CD4-positive, alpha-beta memory T cell (primary cell): ENCODE measurements around the gene STK38. TPM values are rescaled to one million over a fixed set of nuclear protein-coding genes. Genes with fewer than 3 reads are reported as not detected.

Experiments used
- CTCF ChIA-PET: fragments of 350-600 bp; sonication (Branson Sonifier 250); formaldehyde crosslinking; loops from one replicate; lab custom pipeline; 2021; ENCODE audit warnings: inconsistent platforms; ENCODE audit not compliant: partially characterized antibody; lab: Charles Lee
- POLR2A ChIA-PET: fragments of 350-600 bp; sonication (Branson Sonifier 250); formaldehyde crosslinking; loops from one replicate; lab custom pipeline; 2021; ENCODE audit not compliant: partially characterized antibody; lab: Charles Lee
- DNase-seq, 5 donors: peaks; one replicate each; pipeline versions ENCODE4 v3.0.0 to v3.0.0-alpha.2; 2020 to 2022; ENCODE audit warnings: mixed read lengths in 1 of 5
- H3K27ac ChIP-seq: one replicate; pipeline ENCODE4 v1.7.0; 2013; ENCODE audit warnings: low read depth, low read length
- H3K27me3 ChIP-seq: 2 replicates; pipeline ENCODE4 v1.7.0; 2013; ENCODE audit warnings: mild to moderate bottlenecking, low read length, moderate library complexity; ENCODE audit not compliant: insufficient read depth
- H3K36me3 ChIP-seq: 2 replicates; pipeline ENCODE4 v1.7.0; 2013; ENCODE audit warnings: mild to moderate bottlenecking, low read length, moderate library complexity; ENCODE audit not compliant: insufficient read depth
- H3K4me1 ChIP-seq: 2 replicates; pipeline ENCODE4 v1.7.0; 2013; ENCODE audit warnings: mild to moderate bottlenecking, low read length, moderate library complexity; ENCODE audit not compliant: insufficient read depth
- H3K4me3 ChIP-seq, 2 donors: one replicate each; pipeline ENCODE4 v1.7.0; 2013; ENCODE audit warnings: low read length in 2 of 2, mild to moderate bottlenecking in 1 of 2
- H3K9me3 ChIP-seq, 2 donors: one replicate each; pipeline ENCODE4 v1.7.0; 2013; ENCODE audit warnings: low read length in 2 of 2, control low read depth in 1 of 2; ENCODE audit not compliant: control insufficient read depth in 1 of 2
- H3K27ac Mint-ChIP-seq, 7 donors: one replicate each; pipeline ENCODE4 v1.8.0; 2020 to 2021; ENCODE audit warnings: mixed read lengths in 7 of 7, mild to moderate bottlenecking in 6 of 7, inconsistent platforms in 3 of 7, moderate library complexity in 3 of 7
- H3K27me3 Mint-ChIP-seq, 2 donors: one replicate each; pipeline ENCODE4 v1.8.0; 2020 to 2021; ENCODE audit warnings: mixed read lengths in 2 of 2
- H3K36me3 Mint-ChIP-seq, 2 donors: one replicate each; pipeline ENCODE4 v1.8.0; 2020 to 2021; ENCODE audit warnings: mixed read lengths in 2 of 2, inconsistent platforms in 1 of 2, mild to moderate bottlenecking in 1 of 2
- H3K4me1 Mint-ChIP-seq, 4 donors: one replicate each; pipeline ENCODE4 v1.8.0; 2020 to 2021; ENCODE audit warnings: mixed read lengths in 4 of 4, mild to moderate bottlenecking in 1 of 4
- H3K4me3 Mint-ChIP-seq, 8 donors: one replicate each; pipeline ENCODE4 v1.8.0; 2020 to 2021; ENCODE audit warnings: mixed read lengths in 8 of 8, mild to moderate bottlenecking in 7 of 8, moderate library complexity in 6 of 8, inconsistent platforms in 3 of 8
- H3K9me3 Mint-ChIP-seq, 8 donors: one replicate each; pipeline ENCODE4 v1.8.0; 2020 to 2021; ENCODE audit warnings: mixed read lengths in 8 of 8, mild to moderate bottlenecking in 5 of 8, inconsistent platforms in 3 of 8, moderate library complexity in 1 of 8
- intact Hi-C: fragments of 100-400 bp; cut with micrococcal nuclease; formaldehyde crosslinking; loops from one replicate; pipeline ENCODE4 v1.15.1; 2023
- polyA plus RNA-seq, 2 donors: library from polyadenylated mRNA; unstranded; fragments of 300-500 nt; fragmentation: Illumina TruSeq; gene quantifications; one replicate each; pipeline ENCODE4 v1.2.3, GENCODE V29; 2021
- total RNA-seq, 2 experiments: library from RNA; stranded (reverse); gene quantifications; one replicate each; pipeline ENCODE4 v1.2.3, GENCODE V29; 2021

Gene STK38
- total and polyA plus RNA-seq, 4 experiments from 2014 or later = 54.3 to 190 (median 155) TPM

GRCh38 chr6:36570264-36570663, 23.0 kb upstream of the STK38 start:
- Histone ChIP-seq H3K27me3 (no peaks in the 10 kb centered on the region), H3K4me3 (no peak overlapping the region), H3K4me1 (no peaks in the 10 kb centered on the region), H3K9me3 (no peaks in the 10 kb centered on the region), H3K27ac (no peak overlapping the region), H3K36me3 (no peaks in the 10 kb centered on the region)
- Mint-ChIP-seq H3K9me3 (no peaks in the 10 kb centered on the region), H3K36me3 (no peaks in the 10 kb centered on the region), H3K27ac (no peak overlapping the region), H3K27me3 (no peaks in the 10 kb centered on the region), H3K4me1 (no peaks in the 10 kb centered on the region), H3K4me3 (no peak overlapping the region)
- CTCF ChIA-PET = interaction anchor here (1.3 kb wide), 1 partner anchor 9 kb away, joined by 4 read pairs; no protein-coding TSS in a partner anchor
- intact Hi-C loops = no loop called here
- POLR2A ChIA-PET = no interaction called here
- no peak for DNase-seq

- ChIA-PET POLR2A (interaction anchor here (1.2 kb wide), 1 partner anchor 27 kb away, joined by 3 read pairs; the partner anchor contains the start of gene SRSF3), CTCF (no interaction called here)
- H3K27ac Mint-ChIP-seq = no peak overlapping the region
- H3K4me3 Mint-ChIP-seq = no peak overlapping the region
- no peaks in the 10 kb centered on the region for H3K36me3 Mint-ChIP-seq
- DNase-seq = no peak
- no peaks in the 10 kb centered on the region for H3K9me3 ChIP-seq
- no peaks in the 10 kb centered on the region for H3K4me1 Mint-ChIP-seq
- H3K4me1 ChIP-seq = no peaks in the 10 kb centered on the region
- peaks cover 0 to 1% of the 10 kb centered on the region in 2 donors for H3K27me3 Mint-ChIP-seq
- no peaks in the 10 kb centered on the region for H3K27me3 ChIP-seq
- no peak overlapping the region for H3K4me3 ChIP-seq
- H3K36me3 ChIP-seq = no peaks in the 10 kb centered on the region
- intact Hi-C loops = no loop called here
- H3K9me3 Mint-ChIP-seq = no peaks in the 10 kb centered on the region
- H3K27ac ChIP-seq = no peak overlapping the region
These were observed 19.2 kb upstream of the STK38 start for GRCh38 chr6:36566418-36566905.

GRCh38 chr6:36563928-36564284, 16.6 kb upstream of the STK38 start:
- Histone ChIP-seq H3K27ac (no peak overlapping the region), H3K27me3 (no peaks in the 10 kb centered on the region), H3K9me3 (no peaks in the 10 kb centered on the region), H3K4me3 (no peak overlapping the region), H3K4me1 (no peaks in the 10 kb centered on the region), H3K36me3 (no peaks in the 10 kb centered on the region)
- no peak for DNase-seq
- H3K9me3 Mint-ChIP-seq = no peaks in the 10 kb centered on the region
- peaks cover 0 to 1% of the 10 kb centered on the region in 2 donors for H3K27me3 Mint-ChIP-seq
- peak overlapping the region in 1 of 7 donors; percentile 74 for H3K27ac Mint-ChIP-seq
- ChIA-PET CTCF (interaction anchor here (1.2 kb wide), 1 partner anchor 16 kb away, joined by 3 read pairs; no protein-coding TSS in a partner anchor), POLR2A (interaction anchor here (2.0 kb wide), 1 partner anchor 30 kb away, joined by 6 read pairs; the partner anchor contains the start of gene SRSF3)
- intact Hi-C loops = no loop called here
- H3K36me3 Mint-ChIP-seq = no peaks in the 10 kb centered on the region
- peaks cover 0 to 3% (median under 1%) of the 10 kb centered on the region in 4 donors for H3K4me1 Mint-ChIP-seq
- H3K4me3 Mint-ChIP-seq = peak overlapping the region in 1 of 8 donors; percentile 43

GRCh38 chr6:36563237-36563927, 16.1 kb upstream of the STK38 start:
- intact Hi-C loops = no loop called here
- Mint-ChIP-seq H3K36me3 (no peaks in the 10 kb centered on the region), H3K9me3 (no peaks in the 10 kb centered on the region), H3K27ac (no peak overlapping the region), H3K4me1 (peaks cover 0 to 3% (median under 1%) of the 10 kb centered on the region in 4 donors), H3K27me3 (peaks cover 0 to 1% of the 10 kb centered on the region in 2 donors), H3K4me3 (no peak overlapping the region)
- H3K4me1 ChIP-seq = no peaks in the 10 kb centered on the region
- H3K27ac ChIP-seq = no peak overlapping the region
- no peaks in the 10 kb centered on the region for H3K27me3 ChIP-seq
- no peaks in the 10 kb centered on the region for H3K36me3 ChIP-seq
- no peak overlapping the region for H3K4me3 ChIP-seq
- H3K9me3 ChIP-seq = no peaks in the 10 kb centered on the region
- POLR2A ChIA-PET = interaction anchor here (2.0 kb wide), 1 partner anchor 30 kb away, joined by 6 read pairs; the partner anchor contains the start of gene SRSF3
- DNase-seq = no peak
- CTCF ChIA-PET = interaction anchor here (1.2 kb wide), 1 partner anchor 17 kb away, joined by 3 read pairs; no protein-coding TSS in a partner anchor

- intact Hi-C loops = no loop called here
- no peak for DNase-seq
- no peak overlapping the region for H3K27ac ChIP-seq
- H3K36me3 Mint-ChIP-seq = no peaks in the 10 kb centered on the region
- no peak overlapping the region for H3K4me3 ChIP-seq
- H3K36me3 ChIP-seq = no peaks in the 10 kb centered on the region
- peaks cover 0 to 3% (median 2%) of the 10 kb centered on the region in 4 donors for H3K4me1 Mint-ChIP-seq
- H3K27me3 Mint-ChIP-seq = peaks cover 0 to 2% of the 10 kb centered on the region in 2 donors
- ChIA-PET POLR2A (no interaction called here), CTCF (no interaction called here)
- no peak overlapping the region for H3K4me3 Mint-ChIP-seq
- H3K27me3 ChIP-seq = no peaks in the 10 kb centered on the region
- no peaks in the 10 kb centered on the region for H3K4me1 ChIP-seq
- no peaks in the 10 kb centered on the region for H3K9me3 ChIP-seq
- peak overlapping the region in 1 of 7 donors; percentile 62 for H3K27ac Mint-ChIP-seq
- H3K9me3 Mint-ChIP-seq = no peaks in the 10 kb centered on the region
These were observed 13.5 kb upstream of the STK38 start for GRCh38 chr6:36560822-36561221.

- CTCF ChIA-PET = interaction anchor here (1.4 kb wide), 1 partner anchor 13 kb away, joined by 3 read pairs; no protein-coding TSS in a partner anchor
- Mint-ChIP-seq H3K36me3 (no peaks in the 10 kb centered on the region), H3K27ac (peak overlapping the region in 1 of 7 donors; percentile 7), H3K27me3 (peaks cover 0 to 1% of the 10 kb centered on the region in 2 donors), H3K9me3 (no peaks in the 10 kb centered on the region), H3K4me3 (no peak overlapping the region), H3K4me1 (peaks cover 0 to 4% (median 2%) of the 10 kb centered on the region in 4 donors)
- Histone ChIP-seq H3K27ac (no peak overlapping the region), H3K36me3 (no peaks in the 10 kb centered on the region), H3K4me3 (no peak overlapping the region), H3K9me3 (no peaks in the 10 kb centered on the region), H3K27me3 (no peaks in the 10 kb centered on the region), H3K4me1 (no peaks in the 10 kb centered on the region)
- DNase-seq = no peak
- POLR2A ChIA-PET = interaction anchor here (0.9 kb wide), 1 partner anchor 11 kb away, joined by 3 read pairs; no protein-coding TSS in a partner anchor
- intact Hi-C loops = no loop called here
These were observed 11.9 kb upstream of the STK38 start for GRCh38 chr6:36559011-36559793.

- Histone ChIP-seq H3K36me3 (no peaks in the 10 kb centered on the region), H3K4me1 (no peaks in the 10 kb centered on the region), H3K27ac (no peak overlapping the region), H3K4me3 (no peak overlapping the region), H3K9me3 (no peaks in the 10 kb centered on the region), H3K27me3 (no peaks in the 10 kb centered on the region)
- intact Hi-C loops = no loop called here
- H3K4me1 Mint-ChIP-seq = peaks cover 0 to 4% (median 2%) of the 10 kb centered on the region in 4 donors
- no peak overlapping the region for H3K4me3 Mint-ChIP-seq
- POLR2A ChIA-PET = interaction anchor here (0.7 kb wide), 1 partner anchor 652 kb away, joined by 3 read pairs; no protein-coding TSS in a partner anchor
- CTCF ChIA-PET = interaction anchor here (0.6 to 1.0 kb wide), 3 partner anchors 23 to 133 kb away, joined by 3 to 4 read pairs (median 3); no protein-coding TSS in a partner anchor
- DNase-seq = no peak
- H3K36me3 Mint-ChIP-seq = no peaks in the 10 kb centered on the region
- no peaks in the 10 kb centered on the region for H3K9me3 Mint-ChIP-seq
- peaks cover 0 to 1% of the 10 kb centered on the region in 2 donors for H3K27me3 Mint-ChIP-seq
- no peak overlapping the region for H3K27ac Mint-ChIP-seq
These were observed 9.0 kb upstream of the STK38 start for GRCh38 chr6:36556281-36556680.
